GM12892 (cell line): ENCODE results near the gene CDK2AP2.

Source experiments
- POLR2A ChIP-seq: IDR thresholded peaks from 2 replicates; pipeline ENCODE4 v1.6.1; 2011; ENCODE audit warnings: low read depth, low read length, control low read depth
- TAF1 ChIP-seq: IDR thresholded peaks from 2 replicates; pipeline ENCODE4 v1.6.1; 2011; ENCODE audit warnings: low read depth, mild to moderate bottlenecking, control low read depth, low read length, borderline replicate concordance

GRCh38 chr11:67542169-67542568 lies 34.2 kb upstream of the CDK2AP2 start:
- TF ChIP-seq TAF1: no peak
- TF ChIP-seq POLR2A: no peak
